Colon (tissue), 2 donors: Measurements from ENCODE around the gene SLC30A4.
"Not testable (repeated sequence)": the region's sequence is repeated elsewhere in the genome, so short reads cannot be mapped to it uniquely, and the experiment has no call there.

ENCODE experiments used
- FAIRE-seq: peaks from 2 replicates; lab custom pipeline; 2012; peaks lifted over from hg19 to GRCh38; lab: Jason Lieb, UNC
- donor health status: control.
- donor health status: control.

The SLC30A4 gene

GRCh38 chr15:45522328-45523165 is at the start of gene SLC30A4:
SLC30A4 (minus strand) TSS chr15:45522755; CDS start chr15:45522354, 401 bp downstream.
- no peak for FAIRE-seq

- no peak for FAIRE-seq
Observed at GRCh38 chr15:45555934-45556608, 33.5 kb upstream of the SLC30A4 start.

- no peak for FAIRE-seq
Observed at GRCh38 chr15:45551676-45552075, 29.1 kb upstream of the SLC30A4 start.

- FAIRE-seq: no peak
Observed at GRCh38 chr15:45550436-45550835, 27.9 kb upstream of the SLC30A4 start.

GRCh38 chr15:45549541-45550220 is 27.1 kb upstream of the SLC30A4 start:
- no peak for FAIRE-seq

GRCh38 chr15:45548753-45549520 is 26.4 kb upstream of the SLC30A4 start:
- FAIRE-seq: no peak

GRCh38 chr15:45546789-45547188 is 24.2 kb upstream of the SLC30A4 start:
- no peak for FAIRE-seq

- no peak for FAIRE-seq
Observed at GRCh38 chr15:45544266-45545023, 21.9 kb upstream of the SLC30A4 start.

GRCh38 chr15:45543051-45543450 is 20.5 kb upstream of the SLC30A4 start:
- FAIRE-seq: no peak

GRCh38 chr15:45540531-45540930 is 18.0 kb upstream of the SLC30A4 start:
- FAIRE-seq: no peak

GRCh38 chr15:45539680-45540079 is 17.1 kb upstream of the SLC30A4 start:
- FAIRE-seq: no peak

GRCh38 chr15:45536934-45537333 is 14.4 kb upstream of the SLC30A4 start:
- FAIRE-seq: no peak

GRCh38 chr15:45535486-45536042 is 13.0 kb upstream of the SLC30A4 start:
- FAIRE-seq: no peak

- FAIRE-seq: no peak
Observed at GRCh38 chr15:45534821-45535220, 12.3 kb upstream of the SLC30A4 start.

- not testable (repeated sequence) for FAIRE-seq
Observed at GRCh38 chr15:45532892-45533291, 10.3 kb upstream of the SLC30A4 start.

- no peak for FAIRE-seq
Observed at GRCh38 chr15:45529613-45530012, 7.1 kb upstream of the SLC30A4 start.

GRCh38 chr15:45527086-45527485 is 4.5 kb upstream of the SLC30A4 start:
- FAIRE-seq: no peak

- no peak for FAIRE-seq
Observed at GRCh38 chr15:45523166-45523460, 558 bp upstream of the SLC30A4 start.

GRCh38 chr15:45521596-45522327 is 793 bp downstream of the SLC30A4 start:
- FAIRE-seq: no peak

GRCh38 chr15:45510758-45511280 is 11.7 kb downstream of the SLC30A4 start:
- no peak for FAIRE-seq
